Neural cell (in vitro differentiated cells): ENCODE measurements around the gene FOXL2.
A peak's percentile ranks its signal among the peaks of the same experiment; 100 is the strongest.

Source experiments
- CTCF ChIP-seq: fragments of 450-650 bp; IDR thresholded peaks from 2 replicates; pipeline ENCODE4 v1.5.1; 2014; ENCODE audit warnings: antibody characterized with exemption, mild to moderate bottlenecking, moderate library complexity; ENCODE audit not compliant: poor library complexity, severe bottlenecking
- EP300 ChIP-seq: fragments of 450-650 bp; conservative IDR thresholded peaks from 2 replicates; pipeline ENCODE4 v1.6.1; 2014; ENCODE audit warnings: antibody characterized with exemption, mild to moderate bottlenecking, moderate library complexity; ENCODE audit not compliant: poor library complexity, severe bottlenecking
- EZH2 ChIP-seq: fragments of 200-600, 300-800 bp; shearing (Covaris generic), sonication (generic); IDR thresholded peaks from 2 replicates; pipeline ENCODE4 v1.6.1; 2014; ENCODE audit warnings: antibody characterized with exemption, low read length, borderline replicate concordance, mild to moderate bottlenecking; ENCODE audit not compliant: insufficient read depth, poor library complexity, severe bottlenecking
- MXI1 ChIP-seq: fragments of 450-650 bp; conservative IDR thresholded peaks from 2 replicates; pipeline ENCODE4 v1.6.1; 2014; ENCODE audit warnings: antibody characterized with exemption, mild to moderate bottlenecking; ENCODE audit not compliant: poor library complexity, severe bottlenecking
- POLR2AphosphoS5 ChIP-seq: IDR thresholded peaks from 2 replicates; pipeline ENCODE4 v1.6.1; 2012
- RAD21 ChIP-seq: fragments of 450-650 bp; conservative IDR thresholded peaks from 2 replicates; pipeline ENCODE4 v1.6.1; 2014; ENCODE audit warnings: antibody characterized with exemption, mild to moderate bottlenecking, moderate library complexity
- REST ChIP-seq: IDR thresholded peaks from 2 replicates; pipeline ENCODE4 v1.6.1; 2012; ENCODE audit warnings: borderline replicate concordance
- SMC3 ChIP-seq: fragments of 450-650 bp; conservative IDR thresholded peaks from 2 replicates; pipeline ENCODE4 v1.6.1; 2014; ENCODE audit warnings: antibody characterized with exemption, mild to moderate bottlenecking, moderate library complexity; ENCODE audit not compliant: poor library complexity
- TAF1 ChIP-seq: IDR thresholded peaks from 2 replicates; pipeline ENCODE4 v1.6.1; 2012; ENCODE audit warnings: low read depth

DNA sequence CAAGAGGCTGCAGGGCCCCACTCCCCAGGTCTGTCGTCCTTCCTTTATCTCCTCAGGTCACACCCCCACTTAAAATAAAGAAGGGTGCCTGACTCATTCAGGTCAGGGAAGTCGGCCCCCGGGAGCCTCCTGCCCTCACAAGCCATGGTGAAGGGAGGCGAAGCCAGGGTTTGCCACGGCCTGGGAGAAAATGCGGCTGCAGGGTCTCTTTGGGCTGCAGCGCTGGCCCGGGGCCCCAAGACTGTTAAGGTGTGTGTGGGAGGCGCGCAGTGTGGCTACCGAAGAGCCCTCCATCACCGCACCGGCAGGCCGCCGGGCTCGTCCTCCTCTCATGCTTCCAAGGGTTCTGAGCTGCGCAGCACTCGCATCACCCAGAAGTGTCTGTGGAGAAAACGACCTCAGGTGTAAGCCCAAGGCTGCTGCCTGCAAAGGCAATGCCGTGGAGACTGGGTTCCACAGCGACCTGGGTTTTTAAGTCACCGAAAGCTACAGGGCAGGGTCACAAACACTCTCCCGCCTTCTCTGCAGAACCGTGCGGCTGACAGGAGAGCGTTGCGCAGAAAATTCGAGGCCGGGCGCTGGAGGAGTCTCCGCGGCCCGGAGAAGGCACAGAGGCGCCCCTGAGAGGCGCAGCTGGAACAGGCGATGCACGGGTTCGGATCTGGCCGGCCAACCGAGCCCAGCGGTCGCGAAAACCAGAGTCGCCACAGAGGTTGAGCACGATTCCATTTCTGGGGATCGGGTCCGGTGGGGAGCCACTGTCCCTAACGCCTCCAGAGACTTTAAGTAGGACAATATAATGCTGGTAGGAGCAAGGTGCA, 8.7 kb downstream of the FOXL2 start:
- TF ChIP-seq CTCF: no peak
- TF ChIP-seq MXI1: no peak
- peak; percentile 15 for TF ChIP-seq POLR2AphosphoS5
- TF ChIP-seq EZH2: peak; percentile 80
- TF ChIP-seq SMC3: no peak
- no peak for TF ChIP-seq EP300
- TF ChIP-seq RAD21: no peak
- TF ChIP-seq REST: no peak
- no peak for TF ChIP-seq TAF1
